Activated T-cell treated with anti-CD3 and anti-CD28 coated beads, Interleukin-2, amount 50 U/mL, for 72 hours (primary cell): ENCODE measurements around the gene MYL12A. TPM values are rescaled to one million over a fixed set of nuclear protein-coding genes. Genes with fewer than 3 reads are reported as not detected.
"Not testable (repeated sequence)": the region's sequence is repeated elsewhere in the genome, so short reads cannot be mapped to it uniquely, and the experiment has no call there.

Experiments used
- ATAC-seq, 2 donors: fragments of 150-1000 bp; cut with Tn5 transposase; replicated peaks in 1 of 2; 2 replicates each; pipeline ENCODE4 v1.10.0; 2021; ENCODE audit warnings: moderate library complexity in 2 of 2, mild to moderate bottlenecking in 1 of 2
- DNase-seq, 2 donors: peaks; one replicate each; pipeline ENCODE4 v3.0.0; 2021 to 2022; ENCODE audit warnings: mixed read lengths in 1 of 2
- H3K27ac Mint-ChIP-seq: one replicate; pipeline ENCODE4 v1.8.0; 2022; ENCODE audit warnings: mild to moderate bottlenecking, moderate library complexity, mixed read lengths
- H3K27me3 Mint-ChIP-seq: one replicate; pipeline ENCODE4 v1.8.0; 2022; ENCODE audit warnings: low read depth, mixed read lengths
- H3K36me3 Mint-ChIP-seq, 2 donors: one replicate each; pipeline ENCODE4 v1.8.0; 2022; ENCODE audit warnings: mixed read lengths in 2 of 2, mild to moderate bottlenecking in 1 of 2; ENCODE audit not compliant: insufficient read depth in 2 of 2
- H3K4me1 Mint-ChIP-seq: one replicate; pipeline ENCODE4 v1.8.0; 2022; ENCODE audit warnings: low read depth, mixed read lengths
- H3K4me3 Mint-ChIP-seq, 2 donors: one replicate each; pipeline ENCODE4 v1.8.0; 2022; ENCODE audit warnings: mild to moderate bottlenecking in 2 of 2, mixed read lengths in 2 of 2, moderate library complexity in 2 of 2
- H3K9me3 Mint-ChIP-seq, 2 donors: one replicate each; pipeline ENCODE4 v1.8.0; 2022; ENCODE audit warnings: mixed read lengths in 2 of 2
- total RNA-seq, 2 donors: library from RNA; stranded (reverse); gene quantifications; one replicate each; pipeline ENCODE4 v1.2.3, GENCODE V29; 2022

Gene MYL12A
- 100 to 1,000 TPM; 425 to 483 TPM for total RNA-seq

DNA sequence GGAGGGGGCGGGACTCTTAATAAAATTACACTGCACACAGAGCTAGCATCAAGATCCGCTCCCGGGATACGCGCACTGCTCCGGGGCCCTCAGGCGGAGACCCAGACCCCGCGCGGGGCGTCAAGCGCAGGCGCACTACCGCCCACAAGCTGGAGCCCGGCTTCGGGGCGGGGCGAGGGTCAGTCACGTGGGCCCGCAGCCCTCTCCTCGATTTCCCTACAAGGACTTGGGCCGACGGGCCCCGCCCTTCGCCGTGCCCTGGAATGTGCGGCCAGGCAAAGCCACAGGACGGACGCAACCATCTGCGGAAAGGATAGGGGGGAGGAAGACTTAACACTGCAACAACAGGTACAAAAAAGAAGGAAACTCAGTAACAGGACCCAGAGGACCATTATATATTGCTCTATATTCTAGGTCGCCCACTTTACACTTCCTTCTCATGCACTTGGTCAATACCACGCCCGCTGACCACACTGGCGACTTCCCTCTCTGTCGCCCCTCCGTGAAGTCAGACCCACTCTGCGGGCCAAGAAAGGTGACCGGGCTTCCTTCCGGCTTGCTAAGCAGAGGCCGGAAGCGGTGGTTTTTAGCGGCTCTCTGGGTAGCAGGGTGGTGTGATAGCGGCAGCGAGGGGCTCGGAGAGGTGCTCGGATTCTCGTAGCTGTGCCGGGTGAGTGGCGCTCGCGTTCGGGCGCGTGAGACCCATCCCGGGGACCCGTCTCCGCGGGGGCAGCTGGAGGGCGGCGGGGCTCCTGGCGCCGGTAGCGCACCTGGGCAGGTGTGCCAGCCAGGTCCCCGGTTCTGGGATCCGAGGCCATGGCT is at the start of gene MYL12A:
Gene MYL12A, plus strand, starts transcription at position 562 of the 822 bp plus-strand sequence. CDS start 5,447 bp downstream, outside the sequence.
- Mint-ChIP-seq H3K4me3 (peak within 1 kb of the TSS; percentile 87 to 92), H3K27me3 (no peaks in the 10 kb centered on the region), H3K36me3 (peaks cover 8 to 21% of the 10 kb centered on the region in 2 donors), H3K27ac (peak within 1 kb of the TSS; percentile 80), H3K4me1 (peaks cover 50% of the 10 kb centered on the region), H3K9me3 (no peaks in the 10 kb centered on the region)
- DNase-seq: peak; percentile 96 to 97
- peak; percentile 82 to 86 for ATAC-seq

DNA sequence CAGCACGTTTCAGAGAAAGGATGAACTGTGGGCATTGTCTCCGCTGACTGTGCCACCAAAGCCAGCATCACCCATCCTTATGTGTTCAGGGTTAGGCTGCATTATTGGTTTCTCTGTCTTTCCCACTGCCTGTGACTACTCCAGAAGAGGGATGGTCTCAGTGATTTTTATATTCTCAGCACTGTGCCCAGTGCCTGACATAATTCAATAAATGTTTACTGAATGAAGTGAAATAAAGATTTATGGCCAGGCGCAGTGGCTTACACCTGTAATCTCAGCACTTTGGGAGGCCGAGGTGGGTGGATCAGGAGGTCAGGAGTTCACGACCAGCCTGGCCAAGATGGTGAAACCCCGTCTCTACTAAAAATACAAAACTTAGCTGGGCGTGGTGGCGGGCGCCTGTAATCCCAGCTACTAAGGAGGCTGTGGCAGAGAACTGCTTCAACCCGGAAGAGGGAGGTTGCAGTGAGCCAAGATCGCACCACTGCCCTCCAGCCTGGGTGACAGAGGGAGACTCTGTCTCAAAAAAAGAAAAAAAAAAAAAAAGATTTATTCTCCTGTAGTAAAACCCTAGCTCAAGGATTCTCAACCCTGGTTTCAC is 49.2 kb upstream of the MYL12A start:
- not testable (repeated sequence) for H3K9me3 Mint-ChIP-seq, H3K27ac Mint-ChIP-seq, H3K4me3 Mint-ChIP-seq, H3K4me1 Mint-ChIP-seq, H3K27me3 Mint-ChIP-seq, ATAC-seq, H3K36me3 Mint-ChIP-seq, DNase-seq

DNA sequence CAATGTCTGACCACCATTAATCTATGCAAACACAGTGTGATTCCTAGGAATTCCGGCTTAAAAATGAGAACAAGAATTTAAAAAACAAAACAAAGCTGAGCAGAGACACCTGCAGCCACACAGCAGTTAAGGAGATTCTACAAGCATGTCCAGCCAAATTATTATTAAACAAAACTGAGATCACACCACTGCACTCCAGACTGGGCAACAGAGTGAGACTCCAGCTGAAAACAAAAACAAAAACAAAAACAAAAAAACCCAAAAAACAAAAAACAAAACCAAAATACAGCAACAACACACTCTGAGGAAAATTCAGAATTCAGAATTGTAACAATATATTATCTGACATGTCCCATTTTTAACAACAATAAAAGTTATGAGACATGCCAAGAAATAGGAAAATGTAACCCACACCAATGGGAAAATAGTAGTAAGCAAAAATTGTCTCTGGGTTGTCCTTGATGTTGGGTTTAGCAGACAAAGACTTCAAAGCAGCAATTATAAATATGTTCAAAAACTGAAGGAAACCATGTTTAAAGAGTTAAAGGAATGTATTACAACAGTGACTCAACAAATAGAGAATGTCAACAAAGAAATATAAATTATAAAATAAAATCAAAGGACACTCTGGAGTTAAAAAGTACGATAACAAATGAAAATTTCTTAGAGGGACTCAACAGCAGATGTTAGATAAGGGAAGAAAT is 47.5 kb upstream of the MYL12A start:
- no peak overlapping the region for H3K4me3 Mint-ChIP-seq
- no peaks in the 10 kb centered on the region for H3K4me1 Mint-ChIP-seq
- H3K9me3 Mint-ChIP-seq: peaks cover 5% of the 10 kb centered on the region in 2 donors
- H3K27me3 Mint-ChIP-seq: no peaks in the 10 kb centered on the region
- ATAC-seq (no peak), DNase-seq (no peak)
- peaks cover 4 to 7% of the 10 kb centered on the region in 2 donors for H3K36me3 Mint-ChIP-seq
- H3K27ac Mint-ChIP-seq: no peak overlapping the region

DNA sequence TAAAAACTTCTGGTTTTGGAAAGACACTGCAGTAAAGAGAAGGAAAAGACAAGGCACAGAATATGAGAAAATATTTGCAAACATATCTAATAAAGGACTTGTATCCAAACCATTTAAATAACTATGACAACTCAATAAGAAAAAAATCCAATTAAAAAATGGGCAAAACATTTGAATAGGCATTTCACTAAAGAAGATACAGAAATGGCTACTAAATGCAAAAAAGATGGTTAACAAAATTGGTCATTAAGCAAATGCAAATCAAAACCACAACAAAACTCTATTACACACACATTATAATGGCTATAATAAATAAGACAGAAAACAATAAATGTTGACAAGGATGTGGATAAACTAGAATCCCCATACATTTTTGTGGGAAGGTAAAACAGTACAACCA is 42.4 kb upstream of the MYL12A start:
- H3K27ac Mint-ChIP-seq: no peak overlapping the region
- peaks cover 6 to 7% of the 10 kb centered on the region in 2 donors for H3K36me3 Mint-ChIP-seq
- ATAC-seq (no peak), DNase-seq (no peak)
- peaks cover 7 to 9% of the 10 kb centered on the region in 2 donors for H3K9me3 Mint-ChIP-seq
- peaks cover 11% of the 10 kb centered on the region for H3K4me1 Mint-ChIP-seq
- no peak overlapping the region for H3K4me3 Mint-ChIP-seq
- no peaks in the 10 kb centered on the region for H3K27me3 Mint-ChIP-seq

DNA sequence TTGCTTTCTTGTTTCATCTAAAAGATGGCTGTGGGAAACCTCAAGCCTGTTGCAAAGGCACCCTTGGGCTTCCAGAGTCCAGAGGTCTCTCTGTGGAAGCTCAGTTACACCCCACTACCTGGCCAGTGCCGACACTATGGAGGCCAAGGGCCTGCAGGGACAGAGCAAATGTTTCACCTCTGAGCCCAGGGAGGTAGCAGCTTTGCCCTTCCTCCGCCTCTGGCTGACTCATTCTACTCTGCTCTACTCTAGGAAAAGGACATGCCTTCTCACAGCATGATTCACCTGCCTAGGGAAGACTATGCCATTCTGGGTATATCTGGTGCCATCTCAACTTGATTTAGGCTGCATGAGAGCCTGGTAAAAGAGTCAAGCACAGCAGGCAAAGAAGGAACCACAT is 40.0 kb upstream of the MYL12A start:
- peaks cover 5 to 6% of the 10 kb centered on the region in 2 donors for H3K36me3 Mint-ChIP-seq
- H3K4me1 Mint-ChIP-seq: peaks cover 18% of the 10 kb centered on the region
- no peak overlapping the region for H3K27ac Mint-ChIP-seq
- ATAC-seq (peak; percentile 42 to 63), DNase-seq (peak in 1 of 2 donors; percentile 16)
- no peak overlapping the region for H3K4me3 Mint-ChIP-seq
- no peaks in the 10 kb centered on the region for H3K27me3 Mint-ChIP-seq
- peaks cover 6 to 9% of the 10 kb centered on the region in 2 donors for H3K9me3 Mint-ChIP-seq

DNA sequence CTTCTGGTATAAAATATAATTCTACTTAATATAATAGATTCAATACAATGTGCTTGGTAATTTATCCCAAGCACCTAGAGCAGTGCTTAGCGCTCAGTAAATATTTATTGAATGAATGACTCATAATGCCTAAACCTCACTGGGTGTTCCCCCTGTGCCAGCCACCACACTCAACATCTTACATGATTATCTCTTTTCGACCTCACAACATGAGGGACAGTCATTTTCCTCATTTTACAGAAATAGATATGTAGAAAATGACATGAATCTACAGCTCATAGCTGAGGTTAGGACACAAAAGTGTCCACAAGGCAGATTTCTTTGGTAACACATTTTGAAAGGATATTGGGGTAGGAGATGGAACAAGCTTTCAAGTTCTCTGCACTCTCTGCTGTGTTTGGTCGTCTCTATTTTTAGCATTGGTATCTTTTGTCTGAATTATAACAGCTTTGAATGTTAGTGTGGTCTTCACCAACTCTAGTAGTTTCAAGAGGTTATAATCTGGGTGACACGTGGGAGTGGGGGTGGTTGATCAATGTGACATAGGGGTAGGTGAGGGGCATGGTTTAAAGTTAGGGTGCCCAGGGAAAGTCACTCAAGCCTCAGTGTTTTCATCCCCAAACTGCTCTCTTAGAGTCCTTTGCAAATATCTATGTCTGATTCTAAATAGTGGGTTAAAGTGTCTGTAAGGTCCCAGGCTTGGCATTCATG is 37.6 kb upstream of the MYL12A start:
- Mint-ChIP-seq H3K4me1 (peaks cover 29% of the 10 kb centered on the region), H3K36me3 (peaks cover 0 to 3% of the 10 kb centered on the region in 2 donors), H3K27me3 (no peaks in the 10 kb centered on the region), H3K9me3 (peaks cover 2 to 4% of the 10 kb centered on the region in 2 donors), H3K4me3 (peak overlapping the region in 1 of 2 donors; percentile 2), H3K27ac (no peak overlapping the region)
- DNase-seq (peak; percentile 28 to 33), ATAC-seq (peak; percentile 82 to 90)

DNA sequence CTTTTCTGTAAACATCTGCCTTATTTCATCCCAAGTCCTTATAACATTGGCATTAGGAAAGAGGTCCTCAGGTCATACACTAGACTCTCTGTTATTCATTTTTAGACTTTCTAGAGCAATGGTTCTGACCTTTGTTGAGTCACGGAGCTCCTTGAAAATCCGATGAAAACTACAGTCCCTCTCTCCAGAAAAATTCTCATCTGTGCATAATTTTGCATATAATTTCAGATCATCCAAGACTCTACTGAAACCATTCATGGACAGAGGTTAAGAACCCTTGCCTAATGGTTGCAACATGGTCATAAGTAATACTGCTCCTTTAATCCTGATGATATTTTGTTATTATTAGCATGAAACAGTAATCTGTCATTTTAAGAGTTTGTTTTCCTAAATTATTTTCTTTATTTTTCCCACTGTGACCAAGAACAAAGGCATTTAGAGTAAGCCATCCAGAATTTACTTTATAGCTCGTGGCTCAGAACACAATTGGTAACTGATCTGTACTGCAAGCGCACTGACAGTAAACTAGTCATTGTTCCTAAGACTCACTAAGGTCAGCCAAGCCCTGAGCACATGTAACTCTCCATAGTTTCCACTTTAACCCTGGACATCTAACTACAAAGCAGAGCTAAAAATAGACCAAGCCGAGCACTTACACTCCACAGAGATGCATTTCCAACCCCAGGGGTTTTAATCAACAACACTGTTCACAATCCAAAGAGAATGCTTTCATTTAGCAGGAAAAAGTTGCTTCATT is 36.2 kb upstream of the MYL12A start:
- H3K27me3 Mint-ChIP-seq: no peaks in the 10 kb centered on the region
- H3K4me3 Mint-ChIP-seq: no peak overlapping the region
- H3K36me3 Mint-ChIP-seq: peaks cover 0 to under 1% of the 10 kb centered on the region in 2 donors
- DNase-seq (no peak), ATAC-seq (no peak)
- peaks cover 29% of the 10 kb centered on the region for H3K4me1 Mint-ChIP-seq
- peaks cover 0 to 2% of the 10 kb centered on the region in 2 donors for H3K9me3 Mint-ChIP-seq
- H3K27ac Mint-ChIP-seq: no peak overlapping the region

DNA sequence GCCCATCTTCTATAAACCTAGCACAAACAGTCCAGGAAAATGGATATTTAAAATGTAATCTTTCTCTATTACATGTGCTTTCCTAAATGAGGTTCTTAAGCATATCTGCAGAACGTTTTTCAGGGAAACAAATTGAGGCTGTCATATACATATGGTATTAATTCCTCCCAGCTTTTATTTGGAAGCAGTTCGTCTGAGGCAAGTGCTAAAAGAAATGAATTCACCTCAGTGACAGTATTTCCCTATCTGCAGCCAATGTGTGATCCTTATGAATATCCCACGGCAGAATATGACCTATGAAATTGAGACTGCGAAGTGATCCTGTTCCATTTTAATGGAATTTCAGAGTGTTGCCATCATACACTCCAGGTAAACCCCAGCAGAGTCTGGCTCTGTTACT is 34.9 kb upstream of the MYL12A start:
- ATAC-seq: no peak
- peaks cover 29% of the 10 kb centered on the region for H3K4me1 Mint-ChIP-seq
- H3K27ac Mint-ChIP-seq: no peak overlapping the region
- H3K27me3 Mint-ChIP-seq: no peaks in the 10 kb centered on the region
- no peaks in the 10 kb centered on the region for H3K9me3 Mint-ChIP-seq
- no peaks in the 10 kb centered on the region for H3K36me3 Mint-ChIP-seq
- H3K4me3 Mint-ChIP-seq: no peak overlapping the region
- no peak for DNase-seq

DNA sequence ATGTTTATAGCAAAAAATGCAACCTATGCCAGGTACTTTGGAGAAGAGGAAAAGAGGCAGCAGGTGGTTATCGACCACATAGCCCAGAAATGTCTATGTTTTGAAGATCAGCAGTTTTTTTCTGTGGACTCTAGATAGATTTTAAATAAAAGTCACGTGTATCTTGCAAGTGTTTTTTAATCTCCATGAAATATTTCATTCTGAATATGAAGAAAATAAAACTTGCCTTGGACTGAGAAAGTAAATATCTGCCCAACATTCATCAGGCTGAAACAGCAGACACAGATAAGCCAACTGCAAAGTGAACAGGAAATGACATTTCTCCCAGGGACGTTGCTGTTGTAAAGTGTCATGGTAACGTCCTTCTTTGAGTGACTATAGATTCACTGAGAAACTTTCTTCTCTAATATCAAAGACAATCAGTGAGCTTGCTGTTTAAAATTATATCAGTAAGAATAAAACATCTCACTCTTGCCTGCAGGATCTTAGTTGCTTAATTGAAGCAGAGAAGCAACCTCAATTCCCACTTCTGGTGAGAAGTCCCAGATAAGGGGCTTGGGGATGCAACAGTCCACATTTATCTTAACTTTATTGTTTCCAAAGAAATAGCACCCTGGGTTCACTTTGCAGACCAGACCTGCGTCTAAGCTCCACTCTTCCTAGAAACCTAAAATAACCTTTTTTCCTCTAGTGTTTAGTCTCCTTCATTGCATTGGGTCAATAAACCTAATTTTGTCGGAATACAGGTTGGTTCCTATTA is 34.1 kb upstream of the MYL12A start:
- Mint-ChIP-seq H3K27ac (no peak overlapping the region), H3K9me3 (no peaks in the 10 kb centered on the region), H3K4me1 (peaks cover 29% of the 10 kb centered on the region), H3K27me3 (no peaks in the 10 kb centered on the region), H3K36me3 (no peaks in the 10 kb centered on the region), H3K4me3 (peak overlapping the region in 1 of 2 donors; percentile 25)
- no peak for DNase-seq
- ATAC-seq: no peak

DNA sequence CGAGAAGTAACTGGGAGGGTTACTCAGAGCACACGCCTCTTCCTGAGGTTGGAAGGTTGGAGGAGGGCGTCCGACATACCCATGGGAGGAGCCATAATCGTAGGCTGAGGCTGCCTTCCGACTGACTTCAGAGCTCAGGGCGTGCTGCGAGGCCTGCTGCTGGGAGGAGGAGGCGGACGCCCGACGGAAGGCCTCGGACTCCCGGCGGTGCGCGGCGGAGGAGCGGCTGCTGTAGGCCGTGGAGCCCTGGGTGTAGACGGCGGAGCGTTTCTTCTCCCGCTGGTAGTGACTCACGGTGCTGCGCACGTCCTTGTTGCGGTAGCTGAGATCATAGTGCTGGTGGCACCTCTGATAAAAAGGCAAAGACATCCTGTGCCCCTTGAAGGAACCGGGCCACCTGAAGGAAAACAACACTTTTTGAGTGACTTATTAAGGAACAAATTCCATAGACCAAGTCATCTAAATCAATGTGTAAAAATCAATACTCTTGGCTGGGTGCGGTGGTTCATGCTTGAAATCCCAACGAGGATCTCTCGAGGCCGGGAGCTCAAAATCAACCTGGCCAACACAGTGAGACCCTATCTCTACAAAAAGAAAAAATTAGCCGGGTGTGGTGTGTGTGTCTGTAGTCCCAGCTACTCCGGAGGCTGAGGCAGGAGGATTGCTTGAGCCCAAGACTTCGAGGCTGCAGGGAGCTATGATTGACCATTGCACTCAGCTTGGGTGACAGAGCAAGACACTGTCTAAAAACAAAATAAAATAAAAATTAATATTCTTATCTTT is 32.6 kb upstream of the MYL12A start:
- Mint-ChIP-seq H3K36me3 (no peaks in the 10 kb centered on the region), H3K27ac (no peak overlapping the region), H3K4me3 (no peak overlapping the region), H3K27me3 (no peaks in the 10 kb centered on the region), H3K9me3 (no peaks in the 10 kb centered on the region), H3K4me1 (peaks cover 20% of the 10 kb centered on the region)
- DNase-seq (no peak), ATAC-seq (no peak)

DNA sequence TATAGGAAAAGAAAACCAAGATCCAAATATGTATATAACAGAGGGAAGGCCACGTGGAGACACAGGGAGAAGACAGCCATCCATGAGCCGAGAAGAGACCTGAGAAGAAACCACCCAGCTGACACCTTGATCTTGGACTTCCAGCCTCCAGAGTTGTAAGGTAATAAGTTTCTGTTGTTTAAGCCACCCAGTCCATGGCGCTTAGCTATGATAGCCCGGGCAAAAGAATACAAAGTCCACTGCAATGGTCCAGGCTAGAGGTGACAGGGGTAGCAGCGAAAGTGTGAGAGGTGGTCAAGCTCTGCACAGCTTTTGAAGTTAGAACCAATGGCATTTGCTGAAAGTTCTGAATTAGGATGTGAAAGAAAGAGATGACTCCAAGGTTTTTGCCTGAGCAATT is 30.6 kb upstream of the MYL12A start:
- Mint-ChIP-seq H3K9me3 (no peaks in the 10 kb centered on the region), H3K36me3 (no peaks in the 10 kb centered on the region), H3K27ac (no peak overlapping the region), H3K27me3 (no peaks in the 10 kb centered on the region), H3K4me1 (peaks cover 11% of the 10 kb centered on the region), H3K4me3 (no peak overlapping the region)
- no peak for DNase-seq
- ATAC-seq: no peak
